Esophagus mucosa (tissue), 1 donor: ENCODE measurements around the gene NEU1. TPM values are rescaled to one million over a fixed set of nuclear protein-coding genes. Genes with fewer than 3 reads are reported as not detected.
A peak's percentile ranks its signal among the peaks of the same experiment; 100 is the strongest.
"Not testable (repeated sequence)": the region's sequence is repeated elsewhere in the genome, so short reads cannot be mapped to it uniquely, and the experiment has no call there.

ENCODE experiments used
- ATAC-seq: fragments of 200-7000 bp; cut with Tn5 transposase; one replicate; pipeline ENCODE4 v1.9.1; 2020
- total RNA-seq: library from RNA; stranded (reverse); gene quantifications from one replicate; pipeline ENCODE4 v1.2.4, GENCODE V29; 2023
- donor health status: DM: yes; HTN: yes; CAD: no.

Gene NEU1
- total RNA-seq: 17.9 TPM

DNA sequence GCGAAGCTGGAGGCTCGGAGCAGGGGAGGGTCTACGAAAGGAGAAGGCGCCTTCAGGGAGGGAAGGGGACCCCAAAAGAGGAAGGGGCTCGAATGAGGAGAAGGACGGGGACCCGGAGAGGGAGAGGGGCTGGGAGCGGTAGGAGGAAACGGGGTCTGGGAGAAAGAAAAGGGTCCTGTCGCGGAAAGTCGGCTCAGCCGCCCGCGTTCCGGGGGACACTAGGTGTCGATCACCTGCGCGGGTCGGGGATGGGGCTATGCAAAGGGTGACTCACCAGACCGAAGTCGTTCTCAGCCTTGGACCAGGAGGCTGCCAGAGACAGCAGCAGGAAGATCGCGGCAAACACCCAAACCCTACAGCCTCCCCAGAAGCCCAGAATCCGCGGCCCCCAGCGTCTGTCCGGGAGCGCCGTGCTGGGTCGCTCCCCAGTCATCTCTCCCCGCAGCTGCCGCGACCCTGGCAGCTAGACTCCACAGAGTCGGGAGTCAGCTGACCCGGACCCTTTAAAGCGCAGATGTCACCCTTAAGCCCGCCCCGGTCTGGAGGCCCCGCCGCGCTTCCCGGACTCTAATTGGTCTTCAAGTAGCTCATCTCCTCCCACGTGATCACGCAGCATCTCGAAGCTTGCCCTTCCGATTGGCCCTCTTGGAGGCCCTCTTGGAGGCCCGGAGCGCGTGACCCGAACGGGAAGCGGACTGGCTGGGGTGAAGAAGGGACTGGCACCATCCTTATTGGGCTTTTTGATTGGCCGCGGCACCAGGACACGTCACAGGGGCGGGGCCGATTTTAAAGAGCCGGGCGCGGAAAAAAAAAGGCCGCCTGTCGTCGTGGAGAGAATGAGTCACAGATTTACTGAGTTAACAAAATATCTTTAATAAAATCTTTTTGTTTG is at the start of gene NEU1:
TSS of gene NEU1 (minus strand) at position 478 of the 892 bp plus-strand sequence. CDS start at position 433, 45 bp downstream.
- ATAC-seq: peak; percentile 97

DNA sequence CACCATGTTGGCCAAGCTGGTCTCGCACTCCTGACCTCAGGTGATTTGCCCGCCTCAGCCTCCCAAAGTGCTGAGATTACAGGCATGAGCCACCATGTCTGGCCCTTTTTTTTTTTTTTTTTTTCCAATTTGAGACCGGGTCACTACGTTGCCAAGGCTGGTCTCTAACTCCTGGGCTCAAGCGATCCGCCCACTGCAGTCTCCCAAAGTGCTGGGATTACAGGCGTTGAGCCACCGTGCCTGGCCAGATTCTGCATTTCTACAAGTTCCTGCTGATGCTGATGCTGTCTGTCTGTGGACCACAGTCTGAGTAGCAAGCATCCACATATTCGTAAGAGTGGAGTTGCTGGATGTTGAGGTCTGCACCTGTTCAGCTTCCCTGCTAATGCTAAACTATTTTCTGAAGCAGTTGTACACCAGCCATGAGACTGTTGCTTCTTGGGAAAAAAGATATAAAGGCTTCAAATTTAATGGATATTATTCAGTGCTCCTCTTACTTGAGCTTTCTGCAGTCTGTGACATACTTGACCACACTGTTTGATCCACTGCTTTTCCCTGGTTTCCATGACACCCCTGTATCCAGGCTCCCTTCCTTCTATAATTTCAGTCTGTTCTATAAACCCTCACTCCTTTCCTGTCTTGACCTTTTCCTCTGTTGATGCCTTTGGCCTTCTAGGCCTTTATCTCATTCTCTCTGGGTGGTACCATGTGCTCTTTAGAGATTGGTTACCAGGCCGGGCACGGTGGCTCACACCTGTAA is 49.4 kb upstream of the NEU1 start:
- ATAC-seq: no peak

DNA sequence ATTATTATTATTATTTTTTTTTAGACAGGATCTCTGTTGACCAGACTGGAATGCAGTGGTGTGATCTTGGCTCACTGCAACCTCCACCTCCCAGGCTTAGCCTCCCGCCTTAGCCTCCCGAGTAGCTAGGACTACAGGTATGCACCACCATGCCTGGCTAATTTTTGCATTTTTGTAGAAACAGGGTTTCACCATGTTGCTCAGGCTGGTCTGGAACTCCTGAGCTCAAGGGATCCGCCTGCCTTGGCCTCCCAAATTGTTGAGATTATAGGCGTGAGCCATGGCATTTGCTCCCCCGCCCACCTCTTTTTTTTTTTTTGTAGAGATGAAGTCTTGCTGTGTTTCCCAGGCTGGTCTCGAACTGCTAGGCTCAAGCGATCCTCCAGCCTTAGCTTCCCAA is 46.7 kb upstream of the NEU1 start:
- not testable (repeated sequence) for ATAC-seq

DNA sequence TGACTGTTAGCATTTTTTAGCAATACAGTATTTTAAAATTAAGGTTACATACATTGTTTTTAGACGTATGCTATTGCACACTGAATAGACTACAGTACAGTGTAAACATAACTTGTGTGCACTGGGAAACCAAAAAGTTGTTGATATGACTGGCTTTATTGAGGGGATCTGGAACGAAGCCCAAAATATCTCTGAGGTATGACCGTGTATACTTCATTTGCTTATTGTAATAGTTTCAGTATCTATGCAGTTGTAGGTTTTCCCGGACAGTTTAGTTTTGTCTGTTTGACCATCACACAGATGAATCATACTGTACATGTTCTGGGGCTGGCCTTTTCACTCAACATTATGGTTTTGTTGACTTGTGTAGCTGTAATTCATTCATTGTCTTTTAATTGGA is 46.2 kb upstream of the NEU1 start:
- ATAC-seq: peak; percentile 43

DNA sequence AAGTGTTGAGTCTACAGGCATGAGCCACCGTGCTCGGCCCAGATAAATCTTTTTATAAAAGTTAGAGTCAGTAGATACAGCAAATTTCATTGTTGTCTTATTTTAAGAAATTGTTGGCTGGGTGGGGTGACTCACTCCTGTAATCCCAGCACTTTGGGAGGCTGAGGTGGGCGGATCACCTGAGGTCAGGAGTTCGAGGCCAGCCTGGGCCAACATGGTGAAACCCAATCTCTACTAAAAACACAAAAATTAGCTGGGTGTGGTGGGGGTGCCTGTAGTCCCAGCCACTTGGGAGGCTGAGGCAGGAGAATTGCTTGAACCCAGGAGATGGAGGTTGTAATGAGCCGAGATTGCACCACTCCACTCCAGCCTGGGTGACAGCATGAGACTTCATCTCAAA is 45.6 kb upstream of the NEU1 start:
- not testable (repeated sequence) for ATAC-seq

DNA sequence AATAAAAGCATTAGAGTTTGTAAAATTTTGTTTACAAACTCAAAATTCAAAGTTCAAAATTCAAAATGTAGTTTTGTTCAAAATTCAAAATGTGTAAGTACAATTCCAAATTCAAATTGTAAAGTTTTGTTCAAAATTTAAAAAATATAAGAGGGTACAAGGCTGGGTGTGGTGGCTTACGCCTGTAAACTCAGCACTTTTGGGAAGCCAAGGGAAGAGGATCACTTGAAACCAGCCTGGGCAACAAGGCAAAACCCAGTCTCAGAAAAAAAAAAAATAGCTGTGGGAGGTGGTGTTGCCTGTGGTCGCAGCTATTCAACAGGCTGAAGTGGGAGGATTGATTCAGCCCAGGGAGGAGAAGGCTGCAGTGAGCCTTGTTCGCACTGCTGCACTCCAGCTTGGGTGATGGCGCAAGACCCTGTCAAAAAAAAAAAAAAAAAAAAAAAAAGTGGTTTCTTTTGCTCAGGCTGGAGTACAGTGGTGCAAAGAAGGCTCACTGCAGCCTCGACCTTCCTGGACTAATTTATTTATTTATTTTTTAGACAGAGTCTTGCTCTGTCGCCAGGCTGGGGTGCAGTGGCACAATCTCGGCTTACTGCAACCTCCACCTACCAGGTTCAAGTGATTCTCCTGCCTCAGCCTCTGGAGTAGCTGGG is 44.7 kb upstream of the NEU1 start:
- no peak for ATAC-seq

DNA sequence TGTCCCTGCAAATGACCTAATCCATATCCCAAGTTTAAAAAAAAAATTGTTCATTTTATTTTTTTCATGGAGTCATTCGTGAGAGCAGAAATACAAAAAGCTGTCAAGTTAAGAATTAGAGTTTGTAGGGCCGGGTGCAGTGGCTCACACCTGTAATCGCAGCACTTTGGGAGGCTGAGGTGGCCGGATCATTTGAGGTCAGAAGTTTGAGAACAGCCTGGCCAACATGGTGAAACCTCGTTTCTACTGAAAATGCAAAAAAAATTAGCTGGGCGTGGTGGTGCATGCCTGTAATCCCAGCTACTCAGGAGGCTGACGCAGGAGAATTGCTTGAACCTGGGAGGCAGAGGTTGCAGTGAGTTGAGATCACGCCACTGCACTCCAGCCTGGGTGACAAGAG is 44.1 kb upstream of the NEU1 start:
- ATAC-seq: not testable (repeated sequence)

DNA sequence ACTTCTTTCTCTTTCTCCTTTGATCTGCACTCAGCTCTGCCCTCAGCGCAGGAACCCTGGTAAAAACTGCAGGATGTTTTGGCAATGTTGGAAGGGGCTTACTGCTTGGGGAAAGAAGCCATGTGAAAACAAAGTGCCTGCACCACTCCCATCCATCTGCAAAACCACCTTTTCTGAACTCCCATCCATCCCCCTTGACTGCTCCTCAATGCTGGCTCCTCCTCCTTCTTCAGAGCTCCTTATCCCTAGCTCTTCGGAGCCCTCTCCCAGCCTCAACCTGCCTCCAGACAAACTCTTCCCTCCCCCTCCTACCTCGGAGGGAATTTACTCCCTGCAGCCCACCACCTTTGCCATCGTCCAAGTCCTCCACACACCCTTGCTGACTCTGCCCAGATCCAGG is 43.5 kb upstream of the NEU1 start:
- no peak for ATAC-seq

DNA sequence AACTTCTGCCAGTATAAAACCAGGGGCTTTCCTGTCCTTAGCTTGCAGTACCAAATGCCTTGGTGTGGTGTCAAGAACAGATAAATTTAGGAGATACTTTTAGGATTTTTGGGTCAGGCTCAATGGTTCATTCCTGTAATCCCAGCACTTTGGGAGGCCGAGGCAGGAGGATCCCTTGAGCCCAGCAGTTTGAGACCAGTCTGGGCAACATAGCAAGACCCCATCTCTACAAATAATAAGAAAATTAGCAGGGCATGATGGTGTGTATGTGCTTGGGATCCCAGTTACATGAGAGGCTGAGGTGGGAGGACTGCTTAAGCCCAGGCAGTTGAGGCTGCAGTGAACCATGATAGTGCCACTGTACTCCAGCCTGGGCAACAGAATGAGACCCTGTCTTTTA is 42.4 kb upstream of the NEU1 start:
- ATAC-seq: no peak

DNA sequence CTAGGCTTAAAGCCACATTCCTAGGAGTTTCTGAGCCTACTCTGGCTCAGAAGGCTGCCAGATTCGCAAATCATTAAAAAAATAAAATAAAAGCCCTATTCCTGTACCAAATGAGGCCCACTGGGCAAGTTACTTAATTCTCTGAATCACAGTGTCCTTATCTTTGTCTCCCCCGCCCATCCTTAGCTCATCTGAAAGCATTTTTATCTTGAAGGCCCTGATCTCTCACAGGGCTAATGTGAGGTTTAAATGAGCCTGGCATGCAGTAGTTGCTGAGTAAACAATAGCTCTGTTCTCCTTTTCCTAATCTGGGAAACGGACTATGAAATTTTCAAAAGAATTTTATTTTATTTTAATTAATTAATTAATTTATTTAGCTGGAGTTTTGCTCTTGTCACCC is 41.3 kb upstream of the NEU1 start:
- ATAC-seq: no peak

DNA sequence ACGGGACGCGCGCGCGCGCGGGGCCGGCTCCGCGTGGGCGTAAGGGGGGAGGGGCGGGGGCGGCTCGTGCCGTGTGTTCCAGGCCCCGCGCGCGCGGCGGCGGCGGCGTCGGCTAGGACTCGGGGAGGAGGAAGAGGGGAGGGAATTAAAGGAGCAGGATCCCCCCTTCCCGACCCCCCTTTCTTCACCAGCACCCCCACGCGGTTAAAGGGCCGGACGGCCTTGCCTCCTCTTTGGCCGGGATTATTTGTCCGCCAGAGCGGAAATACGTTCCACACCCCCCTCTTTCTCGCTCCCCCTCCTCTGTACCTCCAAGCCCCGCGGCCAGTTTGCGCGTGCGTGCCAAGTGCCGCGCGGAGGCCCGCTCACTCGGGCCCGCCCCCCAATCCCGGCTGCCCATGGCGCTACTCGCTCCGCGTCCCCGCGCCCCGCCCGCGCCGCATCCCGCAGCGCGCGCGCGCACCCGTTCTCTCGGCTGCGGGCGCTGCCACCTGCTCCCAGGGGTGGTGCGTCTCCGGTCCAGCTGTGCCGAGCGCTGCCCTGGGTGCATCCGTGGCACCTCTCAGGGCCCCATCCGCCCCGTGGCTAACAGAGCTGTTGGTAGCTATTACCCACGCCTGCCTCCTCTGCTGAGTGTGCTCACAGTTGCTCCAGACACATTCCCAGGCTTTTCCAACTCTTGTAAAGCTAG is 39.5 kb upstream of the NEU1 start, which contains the start of gene ZBTB12:
TSS of gene ZBTB12 (minus strand) at position 134 of the 691 bp plus-strand sequence. CDS start 781 bp downstream, outside the sequence.
- ATAC-seq: peak; percentile 48

DNA sequence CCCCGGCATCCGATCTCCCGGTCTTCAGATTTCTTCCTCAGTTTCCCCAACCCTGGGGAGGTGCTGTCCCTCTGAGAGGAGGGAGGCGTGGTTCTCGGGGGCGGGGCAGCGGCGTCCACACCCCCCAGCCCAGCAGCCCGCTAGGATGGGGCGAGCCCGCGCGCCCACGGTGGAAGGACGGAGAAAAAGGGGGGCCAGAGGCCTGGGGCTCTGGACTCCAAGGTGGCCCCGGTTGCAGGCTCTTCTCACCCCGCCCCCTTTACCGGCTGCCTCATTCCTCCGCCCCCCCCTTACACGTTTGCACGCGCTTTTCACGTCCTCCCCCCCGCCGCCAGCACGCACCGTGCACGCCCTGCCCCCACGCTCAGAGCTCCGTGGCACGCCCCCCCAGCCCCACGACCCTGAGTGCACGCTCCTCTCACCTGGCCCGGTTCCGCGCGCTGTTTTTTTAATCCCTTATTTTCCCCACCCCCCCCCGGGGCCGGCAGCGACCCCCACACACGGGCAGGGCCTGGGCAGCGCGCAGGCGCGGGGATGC is 38.9 kb upstream of the NEU1 start:
- ATAC-seq: peak; percentile 20

DNA sequence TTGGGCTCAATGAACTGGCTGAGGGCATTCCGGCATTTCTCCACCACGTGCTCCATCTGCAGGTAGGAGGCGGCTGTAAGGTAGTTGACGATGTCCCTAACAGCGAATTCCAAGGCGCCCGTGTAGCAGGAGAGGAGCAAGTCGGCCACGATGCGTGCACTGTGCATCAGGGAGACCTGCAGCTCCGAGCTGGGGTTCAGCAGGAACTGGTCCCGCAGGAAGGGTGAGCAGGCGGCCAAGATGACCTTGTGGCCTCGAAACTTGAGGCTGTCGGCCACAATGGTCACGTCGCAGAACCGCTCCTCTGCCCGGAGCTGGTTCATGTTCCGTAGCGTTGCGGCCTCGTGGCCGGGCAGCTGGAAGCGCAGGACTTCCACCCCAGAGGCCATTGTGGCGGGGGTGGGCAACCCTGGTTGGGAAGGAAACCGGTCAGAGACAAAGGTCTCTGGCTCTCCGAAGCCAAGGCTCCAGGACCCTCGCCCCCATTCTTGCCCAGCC is 38.3 kb upstream of the NEU1 start:
- ATAC-seq: peak; percentile 5

DNA sequence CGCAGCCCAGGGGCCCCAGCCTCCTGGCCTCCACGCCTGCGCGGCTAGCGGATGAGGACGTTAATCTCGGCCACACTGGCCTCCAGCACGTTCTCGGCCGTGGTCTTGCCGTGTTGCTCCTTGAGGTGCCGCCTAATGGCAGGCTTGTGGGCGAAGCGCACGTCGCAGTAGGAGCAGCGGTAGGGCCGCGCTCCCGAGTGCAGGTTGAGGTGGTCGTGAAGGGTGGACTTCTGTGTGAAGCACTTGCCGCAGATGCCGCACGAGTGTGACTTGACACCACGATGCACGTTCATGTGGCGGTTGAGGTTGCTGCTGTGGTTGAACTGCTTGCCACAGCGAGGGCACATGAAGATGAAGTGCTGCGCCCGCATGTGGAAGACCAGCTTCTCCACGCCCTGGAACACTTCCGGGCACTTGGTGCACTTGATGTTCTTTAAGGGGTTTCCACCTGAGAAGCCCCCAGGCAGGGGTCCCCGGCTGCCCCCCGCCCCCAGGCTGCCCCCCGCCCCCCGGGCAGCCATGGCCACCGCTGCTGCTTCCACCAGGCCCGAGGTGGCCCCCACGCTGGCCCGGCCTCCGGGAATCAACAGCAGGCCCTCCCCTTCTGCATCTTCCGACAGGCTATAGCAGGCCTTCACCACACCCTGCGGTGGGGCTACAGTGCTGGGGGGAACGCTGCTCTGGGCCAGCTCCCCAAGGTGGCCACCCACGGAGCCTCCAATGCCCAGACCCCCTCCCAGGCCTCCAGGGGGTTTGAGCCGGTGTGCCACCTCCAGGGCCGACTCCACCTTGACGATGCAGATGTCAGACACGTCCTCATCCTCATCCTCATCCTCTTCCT is 37.5 kb upstream of the NEU1 start:
- ATAC-seq: no peak

DNA sequence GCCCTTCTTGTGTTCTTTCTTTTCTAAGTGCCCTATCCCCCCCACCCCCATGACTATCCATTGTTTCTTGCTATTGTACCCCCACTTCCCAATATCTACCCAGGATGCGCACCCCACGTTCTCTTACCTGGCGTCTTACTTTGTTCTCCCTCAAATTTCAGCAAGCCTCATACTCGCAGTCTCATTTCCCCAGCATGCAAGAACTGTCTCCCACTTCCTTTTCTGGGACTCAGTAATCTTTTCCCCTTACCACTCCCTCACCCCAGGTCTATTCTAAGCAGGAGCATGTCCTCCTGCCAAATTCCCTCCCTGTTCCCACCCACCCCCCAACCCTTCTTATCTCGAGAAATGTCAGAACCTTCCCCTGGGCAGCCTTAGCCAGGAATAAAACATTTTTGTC is 36.6 kb upstream of the NEU1 start:
- ATAC-seq: no peak

DNA sequence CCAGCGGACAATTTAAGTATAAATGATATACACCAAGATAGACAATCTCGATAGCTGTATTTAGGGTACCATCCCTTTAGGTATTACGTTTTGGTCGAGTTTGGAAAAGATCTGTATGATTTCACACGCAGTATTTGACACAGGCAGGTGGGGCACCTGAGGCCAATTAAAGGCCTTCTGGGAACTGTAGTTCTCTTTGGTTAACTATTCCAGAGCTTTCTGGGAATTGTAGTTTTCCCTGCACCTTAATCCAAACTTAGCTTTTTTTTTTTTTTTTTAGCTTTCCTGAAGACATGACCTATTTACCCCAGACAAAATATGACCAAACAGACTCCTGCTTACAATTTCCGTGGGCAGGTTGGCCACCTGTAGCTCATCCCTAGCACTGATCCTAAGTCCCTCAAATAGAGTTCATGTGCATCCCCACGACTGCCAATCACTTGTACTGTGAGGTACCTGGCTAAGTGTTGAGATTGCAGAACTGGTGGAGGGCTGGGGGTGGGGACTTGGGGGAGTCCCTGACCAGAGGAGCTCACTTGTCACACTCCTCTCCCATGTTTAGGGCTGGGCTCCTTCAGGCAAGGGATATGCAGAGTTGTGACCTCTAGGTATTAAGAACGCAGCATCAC is 35.9 kb upstream of the NEU1 start:
- peak; percentile 25 for ATAC-seq

DNA sequence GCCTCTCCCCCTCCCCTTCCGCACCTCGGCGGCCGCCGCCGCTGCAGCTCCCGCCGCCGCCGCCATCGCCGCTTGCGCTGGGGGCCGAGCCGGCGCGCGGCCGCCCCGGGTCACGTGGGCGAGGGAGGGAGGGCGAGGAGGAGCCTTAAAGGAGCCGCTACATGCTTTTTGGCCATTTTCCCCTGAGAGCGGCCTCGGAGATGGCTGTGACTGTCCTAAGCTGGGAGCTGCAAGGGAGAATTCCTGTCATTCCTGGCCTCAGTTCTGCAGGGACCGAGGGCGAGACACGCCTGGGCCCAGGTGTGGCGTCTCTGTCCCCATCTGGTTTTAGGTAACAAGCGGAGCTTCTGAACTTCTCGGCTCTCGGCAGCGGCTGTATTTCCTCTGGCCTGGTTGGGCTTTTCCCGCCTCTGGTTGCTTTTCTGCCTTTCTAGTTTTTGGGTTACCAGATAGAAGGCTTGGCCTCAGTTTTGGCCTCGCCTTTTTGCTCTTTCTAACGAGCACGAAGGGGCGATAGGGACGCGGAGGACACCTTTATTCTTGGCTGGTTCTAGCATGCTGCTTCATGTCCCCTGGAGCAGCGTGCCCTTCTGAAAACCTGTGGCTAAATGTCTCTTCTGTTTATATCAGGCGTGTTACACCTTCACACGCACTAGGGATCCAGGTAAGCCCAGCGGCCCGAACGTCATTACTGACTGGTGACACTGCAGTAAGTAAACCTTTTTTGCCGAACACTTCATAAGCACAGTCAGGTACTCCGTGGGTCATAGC is 35.2 kb upstream of the NEU1 start, which contains the start of gene EHMT2:
TSS of gene EHMT2 (minus strand) at position 87 of the 771 bp plus-strand sequence. CDS start at position 66, 21 bp downstream.
- ATAC-seq: peak; percentile 66

DNA sequence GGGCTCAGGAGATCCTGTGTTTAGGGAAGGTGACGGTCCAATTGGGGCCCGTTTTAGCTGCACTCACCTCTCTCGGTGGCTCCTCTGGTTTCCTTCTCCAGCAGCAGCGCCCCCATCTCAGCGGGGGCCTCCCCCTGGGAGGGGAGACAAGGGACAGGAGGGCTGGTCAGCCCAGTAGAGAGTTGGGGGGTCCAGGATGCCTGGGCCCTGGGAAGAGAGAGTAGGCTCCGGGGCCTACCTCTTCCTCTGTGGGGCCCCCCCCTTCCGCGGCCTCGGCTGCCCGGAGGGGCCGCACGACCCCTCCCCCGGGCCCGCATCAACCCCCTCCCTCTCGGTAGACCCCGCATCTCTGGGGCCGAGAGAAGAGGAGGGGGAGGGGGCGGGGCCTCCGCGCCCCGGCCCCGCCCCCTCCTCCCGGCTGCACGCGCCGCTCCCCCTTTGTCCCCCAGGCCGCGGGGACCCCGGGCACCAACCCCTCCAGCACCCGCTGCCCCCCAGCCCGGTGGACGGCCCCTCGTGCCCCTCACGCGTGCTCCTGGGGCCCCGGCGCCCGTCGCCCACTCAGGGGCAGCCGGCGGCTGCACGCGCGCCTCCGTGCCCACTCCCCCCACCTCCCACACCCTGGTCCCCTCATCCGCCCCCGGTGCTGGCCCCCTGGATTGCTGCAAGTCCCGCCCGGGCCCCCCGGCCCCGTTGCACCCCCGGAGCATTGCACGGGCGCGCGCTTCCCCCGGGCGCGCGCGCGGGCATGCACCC is 34.4 kb upstream of the NEU1 start:
- no peak for ATAC-seq

DNA sequence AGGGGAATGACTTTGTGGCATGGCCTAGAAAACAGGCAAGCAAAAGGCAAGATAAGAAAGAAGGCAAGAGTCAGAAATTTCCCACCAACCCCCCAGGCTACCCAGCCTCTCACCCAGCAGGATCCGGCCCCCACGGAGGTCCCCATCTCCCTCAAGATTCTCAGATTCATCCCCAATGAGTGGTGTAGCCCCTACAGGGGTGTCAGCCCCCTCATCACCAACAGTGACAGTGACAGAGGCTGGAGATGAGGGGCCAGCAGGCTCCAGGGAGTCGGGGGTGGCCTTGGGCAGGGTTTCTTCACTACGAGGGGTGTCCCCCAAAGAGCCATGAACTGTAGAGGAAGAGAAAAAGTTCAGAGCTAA is 33.9 kb upstream of the NEU1 start:
- no peak for ATAC-seq
